ENCODE results near the gene EEF2K.

The EEF2K gene

GRCh38 chr16:22252317-22252716 lies 46.2 kb downstream of the EEF2K start:
- ATAC-seq, result no peak
- TF ChIP-seq ARNTL (CRISPR knock-in tag; IDR thresholded peaks at IDR 0.05; ENCODE audit: borderline replicate concordance, low read depth), result no peak

GRCh38 chr16:22253272-22253671 lies 47.2 kb downstream of the EEF2K start:
- no peak for TF ChIP-seq RARB (CRISPR knock-in tag; IDR thresholded peaks at IDR 0.05)
- ATAC-seq, result no peak

- TF ChIP-seq CSRNP3 (CRISPR knock-in tag; IDR thresholded peaks at IDR 0.05) (no peak), ESRRG (CRISPR knock-in tag; IDR thresholded peaks at IDR 0.05) (no peak), ZNF565 (CRISPR knock-in tag; conservative IDR thresholded peaks at IDR 0.05; ENCODE audit: low read depth) (no peak), CSDC2 (CRISPR knock-in tag; IDR thresholded peaks at IDR 0.05) (no peak), TOX (CRISPR knock-in tag; IDR thresholded peaks at IDR 0.05; ENCODE audit: borderline replicate concordance) (no peak), TCF4 (CRISPR knock-in tag; IDR thresholded peaks at IDR 0.05; ENCODE audit: borderline replicate concordance) (no peak), ZNF70 (CRISPR knock-in tag; IDR thresholded peaks at IDR 0.05) (no peak), PPARA (CRISPR knock-in tag; IDR thresholded peaks at IDR 0.05; ENCODE audit: borderline replicate concordance) (no peak), ZNF8 (CRISPR knock-in tag; IDR thresholded peaks at IDR 0.05) (no peak), POU6F1 (CRISPR knock-in tag; IDR thresholded peaks at IDR 0.05; ENCODE audit: borderline replicate concordance, low read depth) (no peak), SNAI2 (CRISPR knock-in tag; IDR thresholded peaks at IDR 0.05) (no peak), ZC3H10 (CRISPR knock-in tag; IDR thresholded peaks at IDR 0.05) (no peak), ISL1 (CRISPR knock-in tag; IDR thresholded peaks at IDR 0.05) (no peak), RARB (CRISPR knock-in tag; IDR thresholded peaks at IDR 0.05) (no peak)
- TF ChIP-seq, protein P1, sequence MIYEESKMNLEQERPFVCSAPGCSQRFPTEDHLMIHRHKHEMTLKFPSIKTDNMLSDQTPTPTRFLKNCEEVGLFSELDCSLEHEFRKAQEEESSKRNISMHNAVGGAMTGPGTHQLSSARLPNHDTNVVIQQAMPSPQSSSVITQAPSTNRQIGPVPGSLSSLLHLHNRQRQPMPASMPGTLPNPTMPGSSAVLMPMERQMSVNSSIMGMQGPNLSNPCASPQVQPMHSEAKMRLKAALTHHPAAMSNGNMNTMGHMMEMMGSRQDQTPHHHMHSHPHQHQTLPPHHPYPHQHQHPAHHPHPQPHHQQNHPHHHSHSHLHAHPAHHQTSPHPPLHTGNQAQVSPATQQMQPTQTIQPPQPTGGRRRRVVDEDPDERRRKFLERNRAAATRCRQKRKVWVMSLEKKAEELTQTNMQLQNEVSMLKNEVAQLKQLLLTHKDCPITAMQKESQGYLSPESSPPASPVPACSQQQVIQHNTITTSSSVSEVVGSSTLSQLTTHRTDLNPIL (CRISPR knock-in tag; IDR thresholded peaks at IDR 0.05; ENCODE audit: low read depth), result no peak
- TF ChIP-seq, protein P2, sequence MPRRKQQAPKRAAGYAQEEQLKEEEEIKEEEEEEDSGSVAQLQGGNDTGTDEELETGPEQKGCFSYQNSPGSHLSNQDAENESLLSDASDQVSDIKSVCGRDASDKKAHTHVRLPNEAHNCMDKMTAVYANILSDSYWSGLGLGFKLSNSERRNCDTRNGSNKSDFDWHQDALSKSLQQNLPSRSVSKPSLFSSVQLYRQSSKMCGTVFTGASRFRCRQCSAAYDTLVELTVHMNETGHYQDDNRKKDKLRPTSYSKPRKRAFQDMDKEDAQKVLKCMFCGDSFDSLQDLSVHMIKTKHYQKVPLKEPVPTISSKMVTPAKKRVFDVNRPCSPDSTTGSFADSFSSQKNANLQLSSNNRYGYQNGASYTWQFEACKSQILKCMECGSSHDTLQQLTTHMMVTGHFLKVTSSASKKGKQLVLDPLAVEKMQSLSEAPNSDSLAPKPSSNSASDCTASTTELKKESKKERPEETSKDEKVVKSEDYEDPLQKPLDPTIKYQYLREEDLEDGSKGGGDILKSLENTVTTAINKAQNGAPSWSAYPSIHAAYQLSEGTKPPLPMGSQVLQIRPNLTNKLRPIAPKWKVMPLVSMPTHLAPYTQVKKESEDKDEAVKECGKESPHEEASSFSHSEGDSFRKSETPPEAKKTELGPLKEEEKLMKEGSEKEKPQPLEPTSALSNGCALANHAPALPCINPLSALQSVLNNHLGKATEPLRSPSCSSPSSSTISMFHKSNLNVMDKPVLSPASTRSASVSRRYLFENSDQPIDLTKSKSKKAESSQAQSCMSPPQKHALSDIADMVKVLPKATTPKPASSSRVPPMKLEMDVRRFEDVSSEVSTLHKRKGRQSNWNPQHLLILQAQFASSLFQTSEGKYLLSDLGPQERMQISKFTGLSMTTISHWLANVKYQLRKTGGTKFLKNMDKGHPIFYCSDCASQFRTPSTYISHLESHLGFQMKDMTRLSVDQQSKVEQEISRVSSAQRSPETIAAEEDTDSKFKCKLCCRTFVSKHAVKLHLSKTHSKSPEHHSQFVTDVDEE (CRISPR knock-in tag; IDR thresholded peaks at IDR 0.05), result no peak
- ATAC-seq, result no peak
Measured at GRCh38 chr16:22255335-22255734, 49.3 kb downstream of the EEF2K start.

DNA sequence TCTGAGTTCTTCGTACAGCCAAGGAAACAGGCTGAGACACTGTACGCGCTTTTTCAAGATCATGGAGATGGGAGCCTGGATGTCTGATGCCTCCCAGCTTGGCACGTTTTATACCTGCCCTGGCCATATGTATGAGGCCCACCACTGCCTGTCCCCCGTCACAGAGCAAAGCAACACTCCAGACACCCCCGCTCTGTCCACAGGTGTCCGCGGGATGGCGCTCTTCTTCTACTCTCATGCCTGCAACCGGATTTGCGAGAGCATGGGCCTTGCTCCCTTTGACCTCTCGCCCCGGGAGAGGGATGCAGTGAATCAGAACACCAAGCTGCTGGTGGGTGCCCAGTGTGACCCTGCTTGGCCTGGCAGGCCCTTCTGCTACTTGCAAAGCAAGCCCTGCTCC lies 51.4 kb downstream of the EEF2K start:
- no peak for ATAC-seq
- no peak for TF ChIP-seq POU6F1 (CRISPR knock-in tag; IDR thresholded peaks at IDR 0.05; ENCODE audit: borderline replicate concordance, low read depth)
- TF ChIP-seq PPARA (CRISPR knock-in tag; IDR thresholded peaks at IDR 0.05; ENCODE audit: borderline replicate concordance), result no peak
- TF ChIP-seq ZNF565 (CRISPR knock-in tag; conservative IDR thresholded peaks at IDR 0.05; ENCODE audit: low read depth), result no peak
- no peak for TF ChIP-seq CSRNP3 (CRISPR knock-in tag; IDR thresholded peaks at IDR 0.05)
- TF ChIP-seq TOX (CRISPR knock-in tag; IDR thresholded peaks at IDR 0.05; ENCODE audit: borderline replicate concordance), result no peak
- TF ChIP-seq SNAI2 (CRISPR knock-in tag; IDR thresholded peaks at IDR 0.05), result no peak
- no peak for TF ChIP-seq ZFP3 (CRISPR knock-in tag; IDR thresholded peaks at IDR 0.05)
- no peak for TF ChIP-seq ZNF8 (CRISPR knock-in tag; IDR thresholded peaks at IDR 0.05)
- TF ChIP-seq, protein P1 (CRISPR knock-in tag; IDR thresholded peaks at IDR 0.05; ENCODE audit: low read depth), result no peak
- TF ChIP-seq, protein P2 (CRISPR knock-in tag; IDR thresholded peaks at IDR 0.05), result no peak
- no peak for TF ChIP-seq ZC3H10 (CRISPR knock-in tag; IDR thresholded peaks at IDR 0.05)
- TF ChIP-seq BACH2 (CRISPR knock-in tag; IDR thresholded peaks at IDR 0.05; ENCODE audit: borderline replicate concordance), result no peak

Measured in SK-N-SH treated with all-trans-retinoic acid at 6 μM for 48 hours (cell line).